ENCODE results near the gene LINGO1. TPM values are rescaled to one million over a fixed set of nuclear protein-coding genes. Genes with fewer than 3 reads are reported as not detected.

The LINGO1 gene
- total and polyA plus RNA-seq, 2 donors (not counting 1 experiment from before 2014, with no cell fraction given): not detected

DNA sequence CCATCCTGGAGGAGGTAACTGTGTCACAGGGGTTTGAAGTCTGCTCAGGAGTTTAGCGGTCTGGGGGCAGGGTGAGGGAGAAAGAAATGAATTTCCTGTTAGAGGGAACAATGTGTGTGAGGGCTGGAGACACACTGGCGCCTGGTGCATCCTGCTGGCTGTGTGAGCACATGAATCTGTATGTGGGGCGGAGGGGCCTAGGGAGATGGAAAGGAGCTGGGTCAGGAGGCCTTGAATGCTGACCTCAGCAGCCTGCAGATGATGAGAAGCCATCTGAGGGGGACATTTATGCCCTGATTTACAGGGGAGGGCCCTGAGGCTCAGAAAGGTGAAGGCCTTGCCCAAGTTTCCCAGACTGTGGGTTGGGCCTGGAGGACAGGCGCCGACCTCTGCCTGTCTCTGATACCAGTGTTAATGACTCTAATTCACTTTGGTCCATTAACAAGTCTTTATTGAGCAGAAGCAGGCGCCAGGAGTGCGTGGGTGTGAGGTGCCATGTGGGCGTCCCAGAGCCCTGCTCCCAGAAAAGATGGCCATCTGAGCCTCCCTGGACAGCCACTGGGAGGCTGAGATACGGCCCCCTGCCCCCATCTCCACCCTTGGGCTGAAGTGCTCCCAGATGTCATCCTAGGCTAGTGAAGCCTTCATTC is 34.8 kb downstream of the LINGO1 start:
- H4K20me1 ChIP-seq (ENCODE audit: control insufficient read depth, insufficient read depth, low read length, poor library complexity, severe bottlenecking): no peaks in the 10 kb centered on the region
- Mint-ChIP-seq H3K27me3 (peaks cover 2% of the 10 kb centered on the region), H3K4me3 (no peak overlapping the region), H3K4me1 (no peaks in the 10 kb centered on the region), H3K27ac (no peak overlapping the region), H3K9me3 (ENCODE audit: insufficient read depth) (no peaks in the 10 kb centered on the region)
- no peak overlapping the region for H3K4me2 ChIP-seq (replicated peaks; ENCODE audit: low read depth, low read length, poor library complexity, severe bottlenecking)
- no peak overlapping the region for H3K27ac ChIP-seq (ENCODE audit: low read length in 2 of 2)
- ATAC-seq (ENCODE audit: low read depth) (no peak), DNase-seq (no peak)
- H3K79me2 ChIP-seq (ENCODE audit: control insufficient read depth, insufficient read depth, low read length): no peaks in the 10 kb centered on the region
- H3K9me3 ChIP-seq (ENCODE audit: control extremely low read depth in 1 of 3, control insufficient read depth in 2 of 3, insufficient read depth in 1 of 3, low read length in 2 of 3): no peaks in the 10 kb centered on the region
- TF ChIP-seq EZH2 (IDR thresholded peaks at IDR 0.05; ENCODE audit: borderline replicate concordance, insufficient read depth, low read depth, low read length, poor library complexity, severe bottlenecking): no peak
- TF ChIP-seq, protein P1, sequence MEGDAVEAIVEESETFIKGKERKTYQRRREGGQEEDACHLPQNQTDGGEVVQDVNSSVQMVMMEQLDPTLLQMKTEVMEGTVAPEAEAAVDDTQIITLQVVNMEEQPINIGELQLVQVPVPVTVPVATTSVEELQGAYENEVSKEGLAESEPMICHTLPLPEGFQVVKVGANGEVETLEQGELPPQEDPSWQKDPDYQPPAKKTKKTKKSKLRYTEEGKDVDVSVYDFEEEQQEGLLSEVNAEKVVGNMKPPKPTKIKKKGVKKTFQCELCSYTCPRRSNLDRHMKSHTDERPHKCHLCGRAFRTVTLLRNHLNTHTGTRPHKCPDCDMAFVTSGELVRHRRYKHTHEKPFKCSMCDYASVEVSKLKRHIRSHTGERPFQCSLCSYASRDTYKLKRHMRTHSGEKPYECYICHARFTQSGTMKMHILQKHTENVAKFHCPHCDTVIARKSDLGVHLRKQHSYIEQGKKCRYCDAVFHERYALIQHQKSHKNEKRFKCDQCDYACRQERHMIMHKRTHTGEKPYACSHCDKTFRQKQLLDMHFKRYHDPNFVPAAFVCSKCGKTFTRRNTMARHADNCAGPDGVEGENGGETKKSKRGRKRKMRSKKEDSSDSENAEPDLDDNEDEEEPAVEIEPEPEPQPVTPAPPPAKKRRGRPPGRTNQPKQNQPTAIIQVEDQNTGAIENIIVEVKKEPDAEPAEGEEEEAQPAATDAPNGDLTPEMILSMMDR (IDR thresholded peaks at IDR 0.05): no peak
- no peak overlapping the region for H3K4me3 ChIP-seq (ENCODE audit: control extremely low read depth in 1 of 5, extremely low read depth in 1 of 5, insufficient read depth in 1 of 5, low read depth in 2 of 5, low read length in 4 of 5)
- intact Hi-C loops (cut with micrococcal nuclease): no loop called here
- no peak overlapping the region for H3K9ac ChIP-seq (ENCODE audit: low read length)
- POLR2A ChIA-PET: no interaction called here
- H3K4me1 ChIP-seq (ENCODE audit: control insufficient read depth in 2 of 2, insufficient read depth in 2 of 2, low read length in 2 of 2): no peaks in the 10 kb centered on the region
- H2AFZ ChIP-seq (ENCODE audit: insufficient read depth, low read depth, low read length, poor library complexity, severe bottlenecking): no peak overlapping the region
- 81% methylated on average over 7 of the region's 9 CpGs for WGBS (ENCODE audit: insufficient coverage)
- no peaks in the 10 kb centered on the region for H3K36me3 ChIP-seq (replicated peaks in 1 of 2; ENCODE audit: control extremely low read depth in 1 of 2, control insufficient read depth in 1 of 2, extremely low read depth in 1 of 2, insufficient read depth in 2 of 2, low read length in 1 of 2)
- CTCF ChIA-PET: no interaction called here
- H3K27me3 ChIP-seq (replicated peaks in 1 of 4; ENCODE audit: control extremely low read depth in 1 of 4, control insufficient read depth in 3 of 4, insufficient read depth in 4 of 4, low read length in 3 of 4): no peaks in the 10 kb centered on the region

GRCh38 chr15:77596821-77597803 is 35.6 kb downstream of the LINGO1 start:
- Mint-ChIP-seq H3K4me3 (no peak overlapping the region), H3K27me3 (peaks cover 4% of the 10 kb centered on the region), H3K9me3 (ENCODE audit: insufficient read depth) (no peaks in the 10 kb centered on the region), H3K4me1 (no peaks in the 10 kb centered on the region), H3K27ac (no peak overlapping the region)
- H3K4me1 ChIP-seq (ENCODE audit: control insufficient read depth in 2 of 2, insufficient read depth in 2 of 2, low read length in 2 of 2): no peaks in the 10 kb centered on the region
- no peaks in the 10 kb centered on the region for H3K27me3 ChIP-seq (replicated peaks in 1 of 4; ENCODE audit: control extremely low read depth in 1 of 4, control insufficient read depth in 3 of 4, insufficient read depth in 4 of 4, low read length in 3 of 4)
- H3K9me3 ChIP-seq (ENCODE audit: control extremely low read depth in 1 of 3, control insufficient read depth in 2 of 3, insufficient read depth in 1 of 3, low read length in 2 of 3): no peaks in the 10 kb centered on the region
- no peak overlapping the region for H2AFZ ChIP-seq (ENCODE audit: insufficient read depth, low read depth, low read length, poor library complexity, severe bottlenecking)
- H4K20me1 ChIP-seq (ENCODE audit: control insufficient read depth, insufficient read depth, low read length, poor library complexity, severe bottlenecking): no peaks in the 10 kb centered on the region
- no peak overlapping the region for H3K27ac ChIP-seq (ENCODE audit: low read length in 2 of 2)
- H3K79me2 ChIP-seq (ENCODE audit: control insufficient read depth, insufficient read depth, low read length): no peaks in the 10 kb centered on the region
- no peak overlapping the region for H3K4me2 ChIP-seq (replicated peaks; ENCODE audit: low read depth, low read length, poor library complexity, severe bottlenecking)
- ATAC-seq (ENCODE audit: low read depth) (no peak), DNase-seq (no peak)
- no peak overlapping the region for H3K4me3 ChIP-seq (ENCODE audit: control extremely low read depth in 1 of 5, extremely low read depth in 1 of 5, insufficient read depth in 1 of 5, low read depth in 2 of 5, low read length in 4 of 5)
- ChIA-PET CTCF (no interaction called here), POLR2A (no interaction called here)
- intact Hi-C loops (cut with micrococcal nuclease): no loop called here
- 94% methylated on average over 12 of the region's 15 CpGs for WGBS (ENCODE audit: insufficient coverage)
- no peak for TF ChIP-seq EZH2 (IDR thresholded peaks at IDR 0.05; ENCODE audit: borderline replicate concordance, insufficient read depth, low read depth, low read length, poor library complexity, severe bottlenecking)
- TF ChIP-seq, protein P1 (IDR thresholded peaks at IDR 0.05): no peak
- no peak overlapping the region for H3K9ac ChIP-seq (ENCODE audit: low read length)
- H3K36me3 ChIP-seq (replicated peaks in 1 of 2; ENCODE audit: control extremely low read depth in 1 of 2, control insufficient read depth in 1 of 2, extremely low read depth in 1 of 2, insufficient read depth in 2 of 2, low read length in 1 of 2): no peaks in the 10 kb centered on the region

All from B cell (primary cell).